Subcutaneous adipose tissue (tissue), 4 donors: ENCODE results near the gene GFRA1. TPM values are rescaled to one million over a fixed set of nuclear protein-coding genes. Genes with fewer than 3 reads are reported as not detected.

Experiments
- CTCF ChIP-seq: fragments of 450-650 bp; IDR thresholded peaks from one replicate; pipeline ENCODE4 v1.5.1; 2016; ENCODE audit warnings: low read depth, mild to moderate bottlenecking, control low read depth, antibody characterized with exemption, moderate library complexity
- total RNA-seq, 4 donors: library from RNA; depleted of rRNA; stranded (reverse); fragments of >200 nt; gene quantifications; one replicate each; pipeline ENCODE4 v1.1.0, GENCODE V29; 2016

GFRA1 gene
- total RNA-seq, 4 donors from 2014 or later: 47.8 to 152 (median 69.4) TPM

- TF ChIP-seq CTCF: no peak
These were observed 125.7 kb downstream of the GFRA1 start for GRCh38 chr10:116147147-116147905.

- TF ChIP-seq CTCF: no peak
These were observed 126.5 kb downstream of the GFRA1 start for GRCh38 chr10:116146372-116147140.

- TF ChIP-seq CTCF: no peak
These were observed 129.3 kb downstream of the GFRA1 start for GRCh38 chr10:116143673-116144222.

- no peak for TF ChIP-seq CTCF
These were observed 131.2 kb downstream of the GFRA1 start for GRCh38 chr10:116141855-116142254.

GRCh38 chr10:116141246-116141645, 131.8 kb downstream of the GFRA1 start:
- TF ChIP-seq CTCF: no peak

GRCh38 chr10:116139886-116140285, 133.1 kb downstream of the GFRA1 start:
- no peak for TF ChIP-seq CTCF

- TF ChIP-seq CTCF: no peak
These were observed 134.1 kb downstream of the GFRA1 start for GRCh38 chr10:116138897-116139296.
